WTC11 (cell line): ENCODE data around the gene SEZ6. TPM values are rescaled to one million over a fixed set of nuclear protein-coding genes. Genes with fewer than 3 reads are reported as not detected.

Source experiments
- ATAC-seq: fragments of 200-7000 bp; cut with Tn5 transposase; 2 replicates; pipeline ENCODE4 v1.10.0; 2021; ENCODE audit warnings: mild to moderate bottlenecking, moderate library complexity
- CTCF ChIA-PET: fragments of 300-600 bp; sonication (Branson Sonifier 250); formaldehyde crosslinking; loops from one replicate; lab custom pipeline; 2021; ENCODE audit warnings: antibody characterized with exemption; lab: Charles Lee
- POLR2A ChIA-PET: fragments of 350-600 bp; sonication (Branson Sonifier 250); formaldehyde crosslinking; loops from one replicate; lab custom pipeline; 2021; ENCODE audit warnings: antibody characterized with exemption; lab: Charles Lee
- DNase-seq: peaks from one replicate; pipeline ENCODE4 v3.0.0; 2021; ENCODE audit warnings: low spot score
- H3K27ac Mint-ChIP-seq: 2 replicates; pipeline ENCODE4 v1.8.0; 2021; ENCODE audit warnings: mixed read lengths
- H3K27me3 Mint-ChIP-seq: 2 replicates; pipeline ENCODE4 v1.8.0; 2021; ENCODE audit warnings: low read depth, mild to moderate bottlenecking, moderate library complexity, mixed read lengths
- H3K36me3 Mint-ChIP-seq: 2 replicates; pipeline ENCODE4 v1.8.0; 2021; ENCODE audit warnings: mixed read lengths
- H3K4me1 Mint-ChIP-seq: 2 replicates; pipeline ENCODE4 v1.8.0; 2022; ENCODE audit warnings: mixed read lengths
- H3K4me3 Mint-ChIP-seq: 2 replicates; pipeline ENCODE4 v1.8.0; 2021; ENCODE audit warnings: mild to moderate bottlenecking, moderate library complexity, mixed read lengths
- H3K9me3 Mint-ChIP-seq: 2 replicates; pipeline ENCODE4 v1.8.0; 2021; ENCODE audit warnings: mixed read lengths
- AR ChIP-seq: fragments of 250-450 bp; sonication (Bioruptor Pico); IDR thresholded peaks from 2 replicates; pipeline ENCODE4 v1.9.0; 2021; ENCODE audit warnings: mild to moderate bottlenecking
- ATF1 ChIP-seq: sonication (generic); formaldehyde crosslinking; IDR thresholded peaks from 2 replicates; pipeline ENCODE4 v1.8.1; 2023; ENCODE audit warnings: mild to moderate bottlenecking, moderate library complexity, missing genetic modification reagents
- CDX4 ChIP-seq: fragments of 250-450 bp; sonication (Bioruptor Pico); IDR thresholded peaks from 2 replicates; pipeline ENCODE4 v1.9.0; 2021; ENCODE audit warnings: moderate library complexity, mild to moderate bottlenecking, inconsistent platforms, borderline replicate concordance
- CREB1 ChIP-seq: sonication (generic); formaldehyde crosslinking; IDR thresholded peaks from 2 replicates; pipeline ENCODE4 v1.8.0; 2023; ENCODE audit warnings: mild to moderate bottlenecking, missing genetic modification reagents
- E2F5 ChIP-seq: sonication (generic); formaldehyde crosslinking; IDR thresholded peaks from 2 replicates; pipeline ENCODE4 v1.8.1; 2022; ENCODE audit warnings: mild to moderate bottlenecking, moderate library complexity, missing genetic modification reagents
- ELF4 ChIP-seq: sonication (generic); formaldehyde crosslinking; IDR thresholded peaks from 2 replicates; pipeline ENCODE4 v1.8.1; 2022; ENCODE audit warnings: low read depth, mild to moderate bottlenecking, moderate library complexity, missing genetic modification reagents
- EMX1 ChIP-seq: fragments of 250-450 bp; sonication (Bioruptor Pico); IDR thresholded peaks from 2 replicates; pipeline ENCODE4 v1.8.0; 2021; ENCODE audit warnings: mild to moderate bottlenecking
- FOXJ3 ChIP-seq: sonication (generic); formaldehyde crosslinking; IDR thresholded peaks from 2 replicates; pipeline ENCODE4 v1.9.0; 2021; ENCODE audit warnings: missing genetic modification reagents, mild to moderate bottlenecking, borderline replicate concordance
- FOXP1 ChIP-seq: sonication (generic); formaldehyde crosslinking; IDR thresholded peaks from 2 replicates; pipeline ENCODE4 v1.8.0; 2022; ENCODE audit warnings: missing genetic modification reagents, mild to moderate bottlenecking, moderate library complexity, borderline replicate concordance
- GABPB1 ChIP-seq: sonication (generic); formaldehyde crosslinking; IDR thresholded peaks from 2 replicates; pipeline ENCODE4 v1.8.1; 2023; ENCODE audit warnings: mild to moderate bottlenecking, missing genetic modification reagents
- GRHL2 ChIP-seq: fragments of 250-450 bp; sonication (Bioruptor Pico); IDR thresholded peaks from 2 replicates; pipeline ENCODE4 v1.8.0; 2022; ENCODE audit warnings: mild to moderate bottlenecking, moderate library complexity; ENCODE audit not compliant: insufficient replicate concordance, severe bottlenecking
- GTF2I ChIP-seq: fragments of 250-450 bp; sonication (Bioruptor Pico); conservative IDR thresholded peaks from 2 replicates; pipeline ENCODE4 v1.4.0; 2021; ENCODE audit warnings: mild to moderate bottlenecking
- HMGA2 ChIP-seq: fragments of 250-450 bp; sonication (Bioruptor Pico); IDR thresholded peaks from 2 replicates; pipeline ENCODE4 v1.4.0; 2021; ENCODE audit warnings: mild to moderate bottlenecking, moderate library complexity
- JUN ChIP-seq: sonication (generic); formaldehyde crosslinking; IDR thresholded peaks from 2 replicates; pipeline ENCODE4 v1.8.0; 2023; ENCODE audit warnings: mild to moderate bottlenecking, missing genetic modification reagents
- MLX ChIP-seq: sonication (generic); formaldehyde crosslinking; IDR thresholded peaks from 2 replicates; pipeline ENCODE4 v1.8.1; 2023; ENCODE audit warnings: mild to moderate bottlenecking, missing genetic modification reagents, moderate library complexity
- MXD4 ChIP-seq: fragments of 250-450 bp; sonication (Bioruptor Pico); IDR thresholded peaks from 2 replicates; pipeline ENCODE4 v1.8.0; 2021; ENCODE audit warnings: mild to moderate bottlenecking, moderate library complexity, borderline replicate concordance
- NFE2L1 ChIP-seq: sonication (generic); formaldehyde crosslinking; IDR thresholded peaks from 2 replicates; pipeline ENCODE4 v1.8.1; 2023; ENCODE audit warnings: missing genetic modification reagents
- NR2C2 ChIP-seq: sonication (generic); formaldehyde crosslinking; IDR thresholded peaks from 2 replicates; pipeline ENCODE4 v1.8.0; 2022; ENCODE audit warnings: mild to moderate bottlenecking, missing genetic modification reagents
- PRDM15 ChIP-seq: sonication (generic); formaldehyde crosslinking; IDR thresholded peaks from 2 replicates; pipeline ENCODE4 v1.8.0; 2022; ENCODE audit warnings: missing genetic modification reagents
- PRRX2 ChIP-seq: fragments of 250-450 bp; sonication (Bioruptor Pico); IDR thresholded peaks from 2 replicates; pipeline ENCODE4 v1.8.0; 2021; ENCODE audit warnings: mild to moderate bottlenecking
- SMAD4 ChIP-seq: sonication (generic); formaldehyde crosslinking; IDR thresholded peaks from 2 replicates; pipeline ENCODE4 v1.8.0; 2022; ENCODE audit warnings: mild to moderate bottlenecking, missing genetic modification reagents
- SOX15 ChIP-seq: fragments of 250-450 bp; sonication (Bioruptor Pico); IDR thresholded peaks from 2 replicates; pipeline ENCODE4 v1.9.0; 2021; ENCODE audit warnings: mild to moderate bottlenecking
- TCF7 ChIP-seq: sonication (generic); formaldehyde crosslinking; IDR thresholded peaks from 2 replicates; pipeline ENCODE4 v1.8.0; 2022; ENCODE audit warnings: mild to moderate bottlenecking, low read depth, missing genetic modification reagents, moderate library complexity
- TEAD4 ChIP-seq: sonication (generic); formaldehyde crosslinking; IDR thresholded peaks from 2 replicates; pipeline ENCODE4 v1.8.0; 2022; ENCODE audit warnings: mild to moderate bottlenecking, missing genetic modification reagents
- TP53 ChIP-seq: sonication (generic); formaldehyde crosslinking; IDR thresholded peaks from 2 replicates; pipeline ENCODE4 v1.8.1; 2023; ENCODE audit warnings: mild to moderate bottlenecking, missing genetic modification reagents
- USF1 ChIP-seq: sonication (generic); formaldehyde crosslinking; IDR thresholded peaks from 2 replicates; pipeline ENCODE4 v1.8.0; 2022; ENCODE audit warnings: mild to moderate bottlenecking, missing genetic modification reagents
- ZNF263 ChIP-seq: sonication (generic); formaldehyde crosslinking; IDR thresholded peaks from 2 replicates; pipeline ENCODE4 v1.8.1; 2022; ENCODE audit warnings: low read depth, mild to moderate bottlenecking, moderate library complexity, missing genetic modification reagents
- ZNF396 ChIP-seq: fragments of 250-450 bp; sonication (Bioruptor Pico); IDR thresholded peaks from 2 replicates; pipeline ENCODE4 v1.8.0; 2021; ENCODE audit warnings: mild to moderate bottlenecking, moderate library complexity, borderline replicate concordance
- ZNF423 ChIP-seq: fragments of 250-450 bp; sonication (Bioruptor Pico); IDR thresholded peaks from 2 replicates; pipeline ENCODE4 v2.1.2; 2022; ENCODE audit warnings: mild to moderate bottlenecking, moderate library complexity
- total RNA-seq: library from RNA; stranded (reverse); gene quantifications from 3 replicates; pipeline ENCODE4 v1.2.3, GENCODE V29; 2021

SEZ6 gene
- total RNA-seq, 1 experiment from 2014 or later: 3.0 TPM

- no peak for TF ChIP-seq E2F5 (CRISPR knock-in tag)
- no peak for TF ChIP-seq FOXP1
- TF ChIP-seq GABPB1 (CRISPR knock-in tag): no peak
- TF ChIP-seq FOXJ3 (CRISPR knock-in tag): no peak
- TF ChIP-seq SOX15: no peak
- TF ChIP-seq USF1 (CRISPR knock-in tag): no peak
- no peak for TF ChIP-seq ZNF263
Observed at GRCh38 chr17:29020576-29020975, 14.7 kb upstream of the SEZ6 start (continued).

GRCh38 chr17:29019475-29020181 lies 13.8 kb upstream of the SEZ6 start:
- peak overlapping the region; percentile 62 for H3K4me3 Mint-ChIP-seq
- CTCF ChIA-PET: interaction anchor here (0.9 to 3.1 kb wide), 28 partner anchors 9 to 292 kb away, joined by 3 to 31 read pairs (median 6); partner anchors contain the start of gene MYO18A
- peak; percentile 72 for ATAC-seq
- no peaks in the 10 kb centered on the region for H3K36me3 Mint-ChIP-seq
- H3K27me3 Mint-ChIP-seq: peaks cover 29% of the 10 kb centered on the region
- POLR2A ChIA-PET: interaction anchor here (0.6 to 3.0 kb wide), 6 partner anchors 9 to 46 kb away, joined by 3 to 13 read pairs (median 4); partner anchors contain the start of gene PIPOX
- H3K4me1 Mint-ChIP-seq: peaks cover 67% of the 10 kb centered on the region
- DNase-seq: peak; percentile 72
- no peaks in the 10 kb centered on the region for H3K9me3 Mint-ChIP-seq
- H3K27ac Mint-ChIP-seq: peak overlapping the region; percentile 69; the same call in 1 of the 2 replicates
- TF ChIP-seq MXD4 (CRISPR knock-in tag): no peak
- no peak for TF ChIP-seq GTF2I (CRISPR knock-in tag)
- TF ChIP-seq FOXJ3 (CRISPR knock-in tag): no peak
- no peak for TF ChIP-seq NFE2L1 (CRISPR knock-in tag)
- TF ChIP-seq JUN: no peak
- TF ChIP-seq NR2C2 (CRISPR knock-in tag): no peak
- TF ChIP-seq SMAD4 (CRISPR knock-in tag): no peak
- TF ChIP-seq AR (CRISPR knock-in tag): no peak
- no peak for TF ChIP-seq TCF7 (CRISPR knock-in tag)
- no peak for TF ChIP-seq ATF1
- no peak for TF ChIP-seq GRHL2 (CRISPR knock-in tag)
- TF ChIP-seq ZNF396 (CRISPR knock-in tag): no peak
- TF ChIP-seq MLX: no peak
- no peak for TF ChIP-seq EMX1
- 0 out of 2 replicates have a peak, but pooled peaks have one; percentile 29 for TF ChIP-seq CREB1 (CRISPR knock-in tag)
- no peak for TF ChIP-seq PRDM15 (CRISPR knock-in tag)
- TF ChIP-seq HMGA2 (CRISPR knock-in tag): no peak
- TF ChIP-seq CDX4 (CRISPR knock-in tag): no peak
- TF ChIP-seq PRRX2 (CRISPR knock-in tag): no peak
- TF ChIP-seq ZNF423 (CRISPR knock-in tag): no peak
- no peak for TF ChIP-seq TEAD4 (CRISPR knock-in tag)
- no peak for TF ChIP-seq ELF4 (CRISPR knock-in tag)
- TF ChIP-seq TP53 (CRISPR knock-in tag): no peak
